Activated naive CD4-positive, alpha-beta T cell treated with anti-CD3 and anti-CD28 coated beads, Interleukin-2, amount 50 U/mL, for 72 hours (primary cell): ENCODE measurements around the gene TBC1D20. TPM values are rescaled to one million over a fixed set of nuclear protein-coding genes. Genes with fewer than 3 reads are reported as not detected.
"Not testable (repeated sequence)": the region's sequence is repeated elsewhere in the genome, so short reads cannot be mapped to it uniquely, and the experiment has no call there.

Experiments used
- ATAC-seq, 2 donors: fragments of 150-1000 bp; cut with Tn5 transposase; 2 replicates each; pipeline ENCODE4 v1.10.0; 2021; ENCODE audit warnings: mild to moderate bottlenecking in 2 of 2, moderate library complexity in 2 of 2
- DNase-seq, 2 donors: peaks; one replicate each; pipeline ENCODE4 v3.0.0; 2021 to 2022; ENCODE audit warnings: low spot score in 2 of 2
- H3K27ac Mint-ChIP-seq, 2 donors: one replicate each; pipeline ENCODE4 v1.8.0; 2022; ENCODE audit warnings: mild to moderate bottlenecking in 2 of 2, mixed read lengths in 2 of 2
- H3K36me3 Mint-ChIP-seq, 2 donors: one replicate each; pipeline ENCODE4 v1.8.0; 2022; ENCODE audit warnings: mixed read lengths in 2 of 2
- H3K9me3 Mint-ChIP-seq, 2 donors: one replicate each; pipeline ENCODE4 v1.8.0; 2022; ENCODE audit warnings: mixed read lengths in 2 of 2
- total RNA-seq, 2 donors: library from RNA; stranded (reverse); gene quantifications; one replicate each; pipeline ENCODE4 v1.2.3, GENCODE V29; 2022

TBC1D20 gene
- total RNA-seq, 2 donors from 2014 or later: 20.2 to 23.9 TPM

DNA sequence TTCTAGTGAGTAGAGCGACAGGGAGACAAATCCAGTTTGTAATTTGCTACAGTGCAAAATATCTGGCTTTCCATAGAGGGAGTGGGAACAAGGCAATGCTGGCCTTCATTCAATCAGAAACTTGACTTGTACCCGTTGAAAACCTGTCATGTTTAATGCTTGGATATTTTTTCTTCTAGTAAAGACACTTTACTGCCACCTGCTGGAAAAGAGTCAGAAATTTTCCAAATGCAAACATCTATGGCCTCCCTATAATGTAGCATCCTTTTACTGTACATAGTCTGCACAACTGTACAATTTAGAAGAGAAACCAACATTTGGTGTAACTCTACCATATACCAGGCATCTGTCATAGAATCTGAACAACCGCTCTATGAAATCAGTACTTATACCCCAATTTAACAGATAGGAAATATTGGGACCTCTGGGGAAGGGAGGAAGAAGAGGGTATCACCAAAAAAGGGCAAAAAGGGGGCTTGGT is 16.7 kb upstream of the TBC1D20 start:
- Mint-ChIP-seq H3K36me3 (no peaks in the 10 kb centered on the region), H3K9me3 (no peaks in the 10 kb centered on the region), H3K27ac (no peak overlapping the region)
- DNase-seq (peak in 1 of 2 donors; percentile 35), ATAC-seq (peak; percentile 66 to 67)

DNA sequence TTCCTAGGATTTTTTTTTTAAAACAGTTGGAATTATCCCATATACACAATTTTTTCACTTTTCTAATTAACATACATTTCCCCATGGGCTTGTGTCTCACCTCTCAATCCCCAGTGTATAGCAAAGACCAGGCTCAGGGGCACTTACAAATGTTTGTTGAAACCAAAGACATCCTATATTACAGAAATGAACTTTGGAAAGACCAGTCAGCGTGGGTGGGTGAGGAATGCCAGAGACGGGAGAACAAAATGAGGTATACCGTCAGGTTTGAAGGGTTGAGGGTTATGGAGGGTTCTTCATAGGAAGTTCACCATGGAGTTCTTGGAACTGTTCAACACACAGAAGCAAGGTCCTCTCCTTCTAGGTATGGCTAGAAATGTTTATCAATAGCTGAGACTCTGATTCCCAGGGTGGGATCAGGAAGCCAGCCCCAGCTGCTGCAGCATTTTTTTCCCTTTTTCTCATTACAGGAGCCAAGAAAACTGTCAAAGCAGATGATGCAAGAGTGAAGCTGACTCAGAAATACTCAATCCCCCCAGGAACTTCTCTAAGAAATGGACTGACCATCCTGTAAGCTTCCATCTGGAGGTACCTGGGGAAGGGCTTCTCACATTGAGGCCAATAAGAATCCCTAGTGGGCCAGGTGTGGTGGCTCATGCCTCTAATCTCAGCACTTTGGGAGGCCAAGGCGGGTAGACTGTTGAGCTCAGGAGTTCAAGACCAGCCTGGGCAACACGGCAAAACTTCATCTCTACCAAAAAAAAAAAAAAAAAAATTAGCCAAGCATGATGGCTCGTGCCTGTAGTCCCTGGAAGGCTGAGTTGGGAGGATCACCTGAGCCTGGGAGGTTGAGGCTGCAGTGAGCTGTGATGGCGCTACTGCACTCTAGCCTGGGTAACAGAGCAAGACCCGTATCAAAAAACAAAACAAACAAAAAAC is 15.9 kb upstream of the TBC1D20 start:
- Mint-ChIP-seq H3K36me3 (peaks cover 0 to 5% of the 10 kb centered on the region in 2 donors), H3K27ac (no peak overlapping the region)
- no peak for ATAC-seq

DNA sequence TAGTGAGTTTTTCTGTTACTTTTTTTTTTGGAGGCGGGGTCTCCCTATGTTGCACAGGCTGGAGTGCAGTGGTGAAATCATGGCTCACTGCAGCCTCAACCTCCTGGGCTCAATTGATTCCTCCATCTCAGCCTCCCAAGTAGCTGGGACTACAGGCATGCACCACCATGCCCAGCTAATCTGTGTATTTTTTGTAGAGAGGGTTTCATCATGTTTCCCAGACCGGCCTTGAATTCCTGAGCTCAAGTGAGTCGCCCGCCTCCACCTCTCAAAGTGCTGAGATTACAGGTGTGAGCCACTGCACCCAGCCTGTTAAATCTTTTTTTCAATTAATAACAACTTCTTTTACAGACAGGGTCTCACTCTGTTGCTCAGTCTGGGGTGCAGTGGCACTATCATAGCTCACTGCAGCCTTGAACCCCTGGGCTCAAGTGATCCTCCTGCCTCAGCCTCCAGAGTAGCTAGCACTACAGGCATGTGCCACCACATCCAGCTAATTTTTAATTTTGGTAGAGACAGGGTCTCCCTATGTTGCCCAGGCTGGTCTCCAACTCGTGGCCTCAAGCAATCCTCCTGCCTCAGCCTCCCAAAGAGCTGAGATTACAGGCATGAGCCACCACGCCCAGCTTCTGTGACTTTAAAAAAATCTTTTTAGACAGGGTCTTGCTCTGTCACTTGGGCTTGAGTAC is 14.4 kb upstream of the TBC1D20 start:
- ATAC-seq, H3K27ac Mint-ChIP-seq, H3K9me3 Mint-ChIP-seq, H3K36me3 Mint-ChIP-seq, DNase-seq: not testable (repeated sequence)

More for the DNA sequence above, 15.9 kb upstream of the TBC1D20 start:
- no peaks in the 10 kb centered on the region for H3K9me3 Mint-ChIP-seq
- DNase-seq: no peak

DNA sequence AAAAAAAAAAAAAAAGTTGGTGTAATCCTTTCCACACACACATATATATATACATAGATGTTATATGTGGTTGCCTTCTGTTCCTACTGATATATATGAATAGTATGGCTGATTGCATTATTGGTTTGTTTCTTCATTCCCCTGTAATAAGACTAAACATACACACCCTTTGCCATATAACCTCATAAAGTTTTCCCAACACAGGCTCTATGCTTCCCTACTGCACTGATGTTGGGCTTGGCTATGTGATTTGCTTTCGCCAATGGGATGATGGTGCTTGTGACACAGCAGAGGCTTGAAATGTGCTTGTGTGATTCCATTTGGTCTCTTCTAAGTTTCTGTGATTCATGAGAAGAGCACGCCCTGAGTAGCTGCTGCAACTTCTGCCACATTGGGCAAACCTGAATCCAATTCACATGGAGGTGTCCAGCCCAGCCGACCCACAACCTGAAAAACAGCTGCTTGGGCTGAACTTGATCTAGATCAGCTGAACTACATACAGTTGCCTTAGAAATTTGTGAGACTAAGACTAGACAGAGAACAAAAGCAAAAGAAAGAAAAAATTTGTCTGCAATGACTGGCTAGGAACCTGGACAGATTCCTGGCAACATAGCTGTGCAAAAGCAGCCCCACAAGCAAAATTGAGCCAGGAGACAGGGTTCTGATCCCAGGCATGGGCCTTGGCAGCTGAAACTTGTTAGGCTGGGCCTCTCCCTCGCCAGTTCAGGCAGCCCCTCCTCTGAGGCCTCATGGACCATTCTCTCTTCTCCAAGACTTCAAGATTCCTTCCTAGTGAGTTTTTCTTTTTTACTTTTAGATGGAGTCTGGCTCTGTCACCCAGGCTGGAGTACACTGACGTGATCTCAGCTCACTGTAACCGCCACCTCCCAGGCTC is 13.4 kb upstream of the TBC1D20 start:
- Mint-ChIP-seq H3K27ac (no peak overlapping the region), H3K36me3 (peaks cover 0 to 10% of the 10 kb centered on the region in 2 donors), H3K9me3 (no peaks in the 10 kb centered on the region)
- no peak for ATAC-seq
- no peak for DNase-seq

DNA sequence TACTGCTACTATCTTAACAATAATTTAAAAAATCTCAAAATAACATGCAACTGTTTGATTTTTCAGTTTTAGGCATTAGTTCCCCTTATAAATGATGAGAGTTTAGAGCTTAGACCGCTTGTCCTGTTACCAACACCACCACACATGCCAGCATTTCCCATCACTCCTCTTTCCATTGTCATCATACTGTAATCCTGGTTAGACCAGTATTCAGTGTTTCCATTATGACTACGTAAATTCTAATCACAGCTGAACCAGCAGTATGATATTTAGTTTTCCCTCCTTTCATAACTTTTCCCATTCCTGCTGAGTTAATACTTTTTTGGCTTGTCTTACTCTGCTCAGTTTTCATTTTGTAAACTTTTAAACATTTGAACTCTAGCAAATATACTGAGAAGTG is 12.2 kb upstream of the TBC1D20 start:
- H3K27ac Mint-ChIP-seq: no peak overlapping the region
- peaks cover 0 to 10% of the 10 kb centered on the region in 2 donors for H3K36me3 Mint-ChIP-seq
- ATAC-seq: no peak
- no peak for DNase-seq
- H3K9me3 Mint-ChIP-seq: no peaks in the 10 kb centered on the region

DNA sequence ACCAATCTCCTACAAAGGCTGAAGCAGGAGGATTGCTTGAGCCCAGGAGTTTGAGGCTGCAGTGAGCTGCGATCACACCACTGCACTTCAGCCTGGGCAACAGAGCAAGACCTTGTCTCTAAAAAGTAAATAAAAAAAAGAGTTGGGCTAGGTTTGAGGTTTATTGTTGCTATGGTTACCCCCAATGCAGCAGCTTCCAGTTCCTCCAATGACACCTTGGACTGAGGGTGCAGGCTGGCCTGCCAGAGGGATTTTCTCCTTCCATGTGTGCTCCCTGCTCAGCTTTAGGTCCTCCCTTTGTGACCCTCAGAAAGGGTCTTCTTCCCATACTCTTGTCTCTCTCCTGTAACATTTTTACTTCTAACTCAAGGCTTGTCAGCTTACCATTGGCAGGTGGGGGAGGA is 10.6 kb upstream of the TBC1D20 start:
- Mint-ChIP-seq H3K27ac (peak overlapping the region in 1 of 2 donors; percentile 35), H3K36me3 (peaks cover 0 to 17% of the 10 kb centered on the region in 2 donors), H3K9me3 (peaks cover 0 to 7% of the 10 kb centered on the region in 2 donors)
- ATAC-seq (no peak), DNase-seq (no peak)

DNA sequence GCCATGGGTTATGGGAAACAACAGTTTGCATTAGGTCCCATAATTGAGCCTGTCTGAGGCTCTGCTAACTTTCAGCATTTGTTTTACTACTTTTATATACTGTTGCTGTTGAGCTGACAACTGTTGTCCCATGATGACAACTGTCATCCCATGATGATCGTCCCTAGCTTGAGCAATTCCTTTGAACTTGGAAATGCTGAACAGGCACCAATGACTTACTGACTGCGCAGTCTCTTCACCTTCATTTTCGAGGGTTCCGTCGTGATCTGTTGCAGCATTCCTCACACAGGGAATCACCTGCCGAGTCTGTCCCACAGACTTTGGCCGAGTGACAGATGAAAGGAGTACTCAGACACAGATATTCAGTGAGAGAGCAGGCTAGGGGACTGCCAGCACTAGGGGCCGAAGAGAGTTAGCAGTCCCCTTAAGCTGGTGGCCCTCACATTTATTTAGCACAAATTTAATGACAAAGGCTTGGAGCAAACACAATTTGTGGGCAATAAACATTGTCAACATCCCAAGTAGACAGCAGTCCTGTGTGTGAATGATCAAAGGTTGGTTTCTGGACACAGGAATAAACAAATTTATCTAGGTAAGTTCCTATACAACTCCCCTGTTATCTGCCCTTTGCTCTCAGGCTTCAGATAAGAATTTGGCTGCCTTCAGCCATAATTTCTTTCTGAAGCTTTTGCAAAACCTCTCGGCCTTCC is 10.0 kb upstream of the TBC1D20 start:
- H3K27ac Mint-ChIP-seq: peak overlapping the region in 1 of 2 donors; percentile 35
- H3K9me3 Mint-ChIP-seq: peaks cover 0 to 12% of the 10 kb centered on the region in 2 donors
- DNase-seq: no peak
- peaks cover 0 to 22% of the 10 kb centered on the region in 2 donors for H3K36me3 Mint-ChIP-seq
- ATAC-seq: no peak

DNA sequence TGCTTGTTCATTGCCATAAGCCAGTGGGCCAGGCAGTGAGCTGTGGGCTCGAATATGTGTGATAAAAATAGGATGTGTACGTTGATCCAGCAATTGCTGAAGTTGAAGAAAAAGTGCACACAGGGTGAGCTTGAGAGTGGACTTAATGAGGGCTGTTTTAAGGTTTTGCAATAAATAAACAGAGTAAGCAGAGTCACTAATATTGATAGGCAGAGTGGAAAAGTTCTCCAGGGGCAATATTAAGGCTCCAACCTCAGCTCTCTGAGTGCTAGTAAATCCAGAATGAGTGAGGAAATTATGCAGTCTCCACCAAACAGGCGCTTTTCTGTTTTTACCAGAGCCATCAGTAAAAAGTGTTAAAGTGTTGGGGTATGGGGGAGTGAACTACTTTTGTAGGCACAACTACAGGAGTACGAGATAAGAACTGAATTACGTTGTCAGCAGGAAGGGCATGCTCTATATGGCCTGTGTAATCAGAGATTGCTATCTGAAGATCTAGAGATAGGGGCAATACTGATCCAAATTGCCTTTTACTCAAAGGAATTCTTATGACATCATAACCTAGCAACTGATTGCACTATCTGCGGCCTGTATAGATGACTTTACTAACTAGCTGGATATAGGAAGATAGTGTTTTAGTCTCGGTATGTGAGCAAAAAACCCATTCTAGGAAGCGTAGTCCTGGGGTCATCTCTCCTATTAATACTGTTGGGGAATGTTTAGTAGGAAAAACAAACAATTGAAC is 7.6 kb upstream of the TBC1D20 start:
- H3K27ac Mint-ChIP-seq: no peak overlapping the region
- H3K9me3 Mint-ChIP-seq: peaks cover 0 to 14% of the 10 kb centered on the region in 2 donors
- no peak for DNase-seq
- peaks cover 0 to 24% of the 10 kb centered on the region in 2 donors for H3K36me3 Mint-ChIP-seq
- no peak for ATAC-seq

DNA sequence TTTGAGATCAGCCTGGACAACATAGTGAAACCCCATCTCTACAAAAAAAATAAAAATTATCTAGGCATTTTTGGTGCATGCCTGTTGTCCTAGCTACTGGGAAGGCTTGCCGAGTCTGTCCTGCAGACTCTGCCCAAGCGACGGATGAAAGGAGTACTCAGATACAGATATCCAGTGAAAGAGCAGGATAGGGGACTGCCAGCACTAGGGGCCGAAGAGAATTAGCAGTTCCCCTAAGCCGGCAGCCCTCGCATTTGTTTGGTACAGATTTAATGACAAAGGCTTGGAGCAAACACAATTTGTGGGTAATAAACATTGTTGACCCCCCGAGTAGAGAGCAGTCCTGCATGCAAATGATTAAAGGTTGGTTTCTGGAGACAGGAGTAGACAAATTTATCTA is 5.4 kb upstream of the TBC1D20 start:
- DNase-seq: no peak
- peaks cover 0 to 15% of the 10 kb centered on the region in 2 donors for H3K36me3 Mint-ChIP-seq
- no peak overlapping the region for H3K27ac Mint-ChIP-seq
- H3K9me3 Mint-ChIP-seq: peaks cover 0 to 14% of the 10 kb centered on the region in 2 donors
- ATAC-seq: no peak

DNA sequence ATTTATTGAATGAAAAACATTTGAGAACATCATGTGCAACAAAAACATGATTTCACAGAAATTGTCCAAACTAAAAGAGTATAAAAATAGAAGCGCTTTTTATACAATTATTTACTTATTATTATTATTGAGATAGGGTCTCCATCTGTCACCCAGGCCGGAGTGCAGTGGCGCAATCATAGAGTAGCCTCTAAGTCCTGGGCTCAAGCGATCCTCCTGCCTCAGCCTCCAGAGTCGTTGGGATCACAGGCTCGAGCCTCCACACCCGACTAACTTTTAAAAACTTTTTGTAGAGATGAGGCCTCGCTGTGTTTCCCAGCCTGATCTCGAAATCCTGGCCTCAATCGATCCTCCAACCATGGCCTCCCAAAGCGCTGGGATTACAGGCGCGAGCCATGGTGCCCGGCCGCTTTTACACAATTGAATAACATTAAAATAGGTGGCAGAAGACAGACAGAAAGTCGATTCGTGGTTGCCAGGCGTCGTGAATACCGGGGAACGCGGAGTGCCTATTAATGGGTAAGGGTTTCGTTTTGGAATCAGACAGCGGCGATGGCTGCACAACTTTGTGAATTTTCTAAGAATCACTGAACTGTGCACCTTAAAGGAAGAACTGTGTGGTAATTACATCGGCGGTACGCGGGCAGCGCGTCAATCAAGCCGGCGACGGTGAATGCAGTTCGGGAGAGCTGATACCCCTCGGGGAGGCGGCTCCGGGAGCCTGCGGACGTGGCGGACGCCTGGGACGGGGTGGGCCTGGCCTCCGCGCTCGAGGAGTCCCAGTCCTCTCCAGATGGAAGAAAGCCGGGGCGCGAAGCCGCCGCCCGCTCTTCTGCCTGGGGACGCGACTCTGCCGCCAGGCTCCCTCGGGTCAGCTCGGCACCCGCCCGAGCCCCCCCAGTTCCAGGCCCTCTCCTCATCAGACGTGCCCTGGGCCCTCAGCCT is 807 bp downstream of the TBC1D20 start:
- ATAC-seq (peak; percentile 43 to 47), DNase-seq (peak; percentile 53 to 61)
- H3K27ac Mint-ChIP-seq: peak overlapping the region; percentile 84 to 85
- H3K36me3 Mint-ChIP-seq: peaks cover 5 to 11% of the 10 kb centered on the region in 2 donors
- H3K9me3 Mint-ChIP-seq: no peaks in the 10 kb centered on the region

DNA sequence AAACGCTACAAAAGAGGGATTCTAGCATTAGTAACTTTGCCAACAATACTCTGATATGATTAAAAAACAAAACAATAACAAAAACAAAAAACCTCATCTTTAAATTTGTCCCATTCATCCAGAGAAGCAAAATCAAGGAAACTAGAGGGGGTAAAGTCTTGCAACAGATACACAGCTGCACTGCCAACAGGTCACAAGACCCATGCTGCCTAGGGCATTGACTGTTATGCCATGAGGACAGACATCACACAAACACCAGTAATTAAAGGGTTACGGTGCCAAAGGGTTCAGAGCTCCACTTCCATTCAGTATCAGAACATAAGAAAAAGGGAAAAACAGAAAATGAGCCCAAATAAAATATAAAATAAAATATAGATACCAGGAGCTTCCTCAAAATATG is 1.6 kb downstream of the TBC1D20 start:
- DNase-seq: no peak
- Mint-ChIP-seq H3K36me3 (peaks cover 5 to 11% of the 10 kb centered on the region in 2 donors), H3K27ac (peak overlapping the region in 1 of 2 donors; percentile 44), H3K9me3 (no peaks in the 10 kb centered on the region)
- ATAC-seq: no peak

DNA sequence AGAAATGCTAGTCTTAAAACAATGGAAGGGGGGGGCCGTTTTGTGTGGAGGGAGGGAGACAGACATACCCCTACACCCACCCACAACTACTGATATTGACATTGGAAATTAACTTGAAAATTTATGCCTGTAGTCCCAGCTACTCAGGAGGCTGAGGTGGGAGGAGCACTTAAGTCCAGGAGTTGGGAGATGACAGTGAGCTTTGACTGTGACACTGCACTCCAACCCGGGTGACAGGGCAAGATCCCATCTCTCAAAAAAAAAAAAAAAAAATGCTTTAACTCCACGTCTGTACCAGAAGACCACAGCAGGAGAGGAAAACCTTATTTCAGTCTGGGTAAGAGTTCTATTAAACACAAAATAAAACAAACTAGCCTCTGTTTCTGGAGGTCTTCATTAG is 2.2 kb downstream of the TBC1D20 start:
- Mint-ChIP-seq H3K9me3 (no peaks in the 10 kb centered on the region), H3K36me3 (peaks cover 5 to 11% of the 10 kb centered on the region in 2 donors), H3K27ac (peak overlapping the region in 1 of 2 donors; percentile 57)
- no peak for DNase-seq
- ATAC-seq: no peak

DNA sequence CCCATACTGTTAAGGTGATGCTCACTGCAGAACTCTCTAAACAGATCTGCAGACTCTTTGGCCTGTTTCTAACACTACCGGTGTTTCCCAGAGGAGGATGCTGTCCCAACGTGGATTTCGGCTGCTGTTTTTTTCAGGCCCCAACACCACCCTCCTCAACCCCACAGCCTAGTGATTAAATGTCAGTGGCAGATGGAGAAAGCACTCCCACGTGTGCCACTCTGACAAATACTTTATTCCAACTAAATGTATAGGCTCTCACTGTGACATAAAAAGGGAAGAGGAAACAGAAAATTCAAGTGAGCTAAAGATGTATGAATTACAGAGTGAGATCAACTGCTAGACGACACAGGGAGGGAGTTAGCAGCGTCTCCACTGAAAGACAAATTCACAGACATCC is 3.6 kb downstream of the TBC1D20 start:
- Mint-ChIP-seq H3K27ac (peak overlapping the region in 1 of 2 donors; percentile 68), H3K36me3 (peaks cover 5 to 11% of the 10 kb centered on the region in 2 donors), H3K9me3 (no peaks in the 10 kb centered on the region)
- DNase-seq (no peak), ATAC-seq (no peak)

DNA sequence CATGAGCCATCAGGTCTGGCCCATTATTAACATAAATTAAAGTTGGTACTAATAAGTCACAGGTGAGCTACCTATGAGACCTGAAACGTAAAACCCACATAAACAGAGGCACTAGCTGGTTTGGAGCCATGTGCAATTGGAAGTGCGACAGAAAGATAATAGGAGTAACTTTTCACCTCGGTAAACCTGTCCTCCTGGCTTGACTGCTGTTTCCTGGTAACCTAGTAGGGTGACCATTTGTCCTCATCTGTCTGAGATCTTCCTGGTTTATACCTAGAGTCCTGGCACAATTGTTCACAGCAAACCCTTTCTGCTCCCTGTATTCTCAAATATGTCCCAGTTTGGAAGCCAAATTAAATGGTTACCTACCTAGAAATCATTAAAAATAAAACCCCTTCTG is 7.4 kb downstream of the TBC1D20 start:
- H3K9me3 Mint-ChIP-seq: no peaks in the 10 kb centered on the region
- DNase-seq (no peak), ATAC-seq (no peak)
- H3K27ac Mint-ChIP-seq: no peak overlapping the region
- peaks cover 0 to 6% of the 10 kb centered on the region in 2 donors for H3K36me3 Mint-ChIP-seq
